SW 1271 (cell line): ENCODE measurements around the gene GRAMD1A.
A peak's percentile ranks its signal among the peaks of the same experiment; 100 is the strongest.
"Not testable (repeated sequence)": the region's sequence is repeated elsewhere in the genome, so short reads cannot be mapped to it uniquely, and the experiment has no call there.

Experiments used
- DNase-seq, 2 experiments: peaks; one replicate each; lab custom pipeline; 2025; lab: John Stamatoyannopoulos, UW

Gene GRAMD1A

DNA sequence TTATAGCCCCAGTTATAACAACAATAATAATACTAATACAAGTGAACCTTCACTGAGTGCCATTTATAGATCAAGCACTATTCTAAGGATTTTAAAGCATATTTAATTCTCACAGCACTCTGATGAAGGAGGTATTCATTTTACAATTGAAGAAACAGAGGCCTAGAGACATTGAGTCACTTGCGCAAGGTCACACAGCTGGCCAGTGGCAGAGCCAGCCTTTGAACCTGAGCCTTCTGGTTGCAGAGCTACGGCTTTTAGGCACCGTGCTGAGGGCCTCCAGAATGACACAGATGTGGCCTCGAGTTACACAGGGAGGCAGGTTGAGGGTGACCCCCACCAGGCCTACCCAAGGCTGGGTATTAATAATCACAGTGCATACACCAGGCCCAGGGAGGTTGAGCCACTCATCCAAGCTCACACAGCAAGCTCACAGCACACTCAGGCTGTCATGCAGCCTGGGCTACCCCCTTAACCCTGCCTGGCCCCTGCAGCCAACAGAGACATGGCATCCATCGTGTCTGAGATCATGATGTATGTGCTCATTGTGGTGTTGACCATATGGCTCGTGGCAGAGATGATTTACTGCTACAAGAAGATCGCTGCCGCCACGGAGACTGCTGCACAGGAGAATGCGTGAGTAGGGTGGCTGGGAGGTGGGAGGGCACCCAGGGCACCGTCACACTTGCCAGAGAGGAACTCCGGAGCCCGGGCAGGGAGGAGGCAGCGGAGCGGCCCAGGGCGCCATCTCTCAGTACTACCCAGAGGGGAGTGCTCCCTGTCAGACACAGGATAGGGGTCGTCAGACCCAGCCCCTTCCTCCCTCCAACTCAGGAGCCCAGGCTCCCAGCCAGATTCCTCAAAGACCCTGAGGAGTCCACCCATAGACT is 38.7 kb downstream of the GRAMD1A start:
- no peak for DNase-seq

DNA sequence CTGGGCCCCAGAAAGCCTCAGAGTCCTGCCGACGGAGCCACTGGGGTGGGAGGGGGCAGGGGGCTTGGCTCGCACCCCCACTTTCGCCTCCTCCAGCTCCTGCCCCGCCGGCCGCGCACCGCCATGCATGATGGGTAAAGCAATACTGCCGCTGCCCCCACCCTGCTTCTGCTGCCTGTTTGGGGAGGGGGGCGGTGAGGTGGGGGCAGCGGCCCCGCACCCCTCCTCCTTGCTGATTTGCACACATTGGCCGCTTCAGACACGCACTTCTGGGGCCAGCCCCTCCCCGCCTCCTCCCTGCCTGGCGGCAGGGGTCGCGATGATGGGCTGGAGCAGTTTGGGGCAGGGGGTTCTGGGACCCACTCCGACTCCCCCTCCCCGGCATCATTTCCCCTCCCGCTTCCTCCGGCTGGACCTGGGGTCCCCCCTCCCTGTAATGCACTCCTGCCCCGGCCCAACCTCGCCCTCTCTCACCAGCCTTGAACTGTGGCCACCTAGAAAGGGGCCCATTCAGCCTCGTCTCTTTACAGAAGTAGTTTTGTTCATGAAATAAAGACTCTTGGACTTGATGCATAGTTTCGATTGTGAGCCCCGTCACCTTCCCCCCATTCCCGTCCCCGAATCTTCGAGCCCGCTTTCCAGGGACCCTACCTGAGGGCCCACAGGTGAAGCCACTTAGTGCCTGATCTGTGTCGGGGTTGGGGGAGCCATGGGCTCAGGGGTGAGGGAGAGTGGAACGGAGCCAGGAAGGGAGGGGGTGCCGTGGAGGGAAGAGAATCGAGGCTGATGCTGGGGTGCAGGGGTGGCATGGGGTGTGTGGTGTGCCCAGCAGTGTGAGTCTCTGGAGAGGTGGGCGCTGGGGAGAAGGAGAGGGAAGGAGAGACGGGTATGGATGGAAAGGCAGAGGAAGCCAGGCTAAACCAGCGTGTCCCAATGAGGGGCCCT is 40.0 kb downstream of the GRAMD1A start:
- no peak for DNase-seq

DNA sequence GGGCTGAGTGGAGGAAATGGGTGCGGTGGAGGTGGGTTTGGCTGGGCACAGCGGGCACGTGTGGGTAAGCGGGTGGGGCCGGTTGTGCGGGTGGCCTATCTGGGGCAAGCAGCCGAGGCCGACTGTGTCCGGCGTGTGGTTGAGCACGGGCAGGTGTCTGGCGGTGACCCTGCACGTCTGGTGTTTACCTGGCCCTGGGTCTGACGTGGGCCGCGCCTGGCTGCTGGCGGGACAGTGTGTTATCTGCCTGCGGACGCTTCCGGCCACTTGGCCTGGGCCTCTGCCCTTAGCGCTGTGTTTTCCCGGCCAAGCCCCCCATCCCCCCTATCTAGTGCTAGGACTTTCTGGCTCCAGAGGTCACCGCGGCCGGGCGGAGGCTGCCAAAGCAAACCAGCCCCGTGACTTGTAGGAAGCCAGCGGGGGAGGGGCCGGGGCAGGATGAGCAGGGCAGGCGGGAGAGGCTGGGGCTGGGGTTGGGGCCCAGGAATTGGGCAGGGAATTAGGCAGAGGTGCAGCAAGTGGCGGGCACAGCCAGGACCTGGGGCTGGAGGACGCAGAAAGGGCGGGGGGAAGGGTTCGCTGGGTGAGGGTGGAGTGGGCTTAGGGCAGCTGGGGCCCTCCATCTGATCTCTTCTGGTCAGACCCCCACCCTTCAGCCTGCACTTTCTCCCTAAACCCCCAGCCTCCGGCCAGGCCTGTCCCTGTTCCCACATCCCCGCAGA is 40.9 kb downstream of the GRAMD1A start:
- DNase-seq = no peak

DNA sequence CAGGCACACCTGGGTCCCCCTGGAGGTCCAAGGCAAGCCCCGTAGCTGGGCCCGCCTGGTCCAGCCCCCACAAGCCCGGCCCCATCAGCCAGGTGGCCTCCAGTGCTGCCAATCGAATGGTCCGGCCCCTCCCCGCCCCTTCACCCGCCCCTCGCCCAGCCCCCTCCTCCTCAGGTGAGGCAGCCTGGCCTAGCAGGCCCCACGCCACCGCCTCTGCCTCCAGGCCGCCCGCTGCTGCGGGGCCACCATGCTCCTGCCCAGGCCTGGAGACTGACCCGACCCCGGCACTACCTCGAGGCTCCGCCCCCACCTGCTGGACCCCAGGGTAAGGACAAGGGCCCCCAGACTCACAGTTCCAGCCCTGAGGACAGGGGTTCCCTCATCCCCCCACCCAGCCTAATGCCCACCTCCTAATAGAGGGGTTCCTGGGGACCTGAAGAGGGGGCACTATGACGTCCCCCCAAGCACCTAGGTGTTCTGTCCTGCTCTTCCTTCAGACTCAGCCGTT is 41.5 kb downstream of the GRAMD1A start, which contains the start of gene HPN:
Gene HPN, plus strand, starts transcription at position 174 of the 508 bp plus-strand sequence. CDS start 786 bp downstream, outside the sequence.
- DNase-seq = no peak

DNA sequence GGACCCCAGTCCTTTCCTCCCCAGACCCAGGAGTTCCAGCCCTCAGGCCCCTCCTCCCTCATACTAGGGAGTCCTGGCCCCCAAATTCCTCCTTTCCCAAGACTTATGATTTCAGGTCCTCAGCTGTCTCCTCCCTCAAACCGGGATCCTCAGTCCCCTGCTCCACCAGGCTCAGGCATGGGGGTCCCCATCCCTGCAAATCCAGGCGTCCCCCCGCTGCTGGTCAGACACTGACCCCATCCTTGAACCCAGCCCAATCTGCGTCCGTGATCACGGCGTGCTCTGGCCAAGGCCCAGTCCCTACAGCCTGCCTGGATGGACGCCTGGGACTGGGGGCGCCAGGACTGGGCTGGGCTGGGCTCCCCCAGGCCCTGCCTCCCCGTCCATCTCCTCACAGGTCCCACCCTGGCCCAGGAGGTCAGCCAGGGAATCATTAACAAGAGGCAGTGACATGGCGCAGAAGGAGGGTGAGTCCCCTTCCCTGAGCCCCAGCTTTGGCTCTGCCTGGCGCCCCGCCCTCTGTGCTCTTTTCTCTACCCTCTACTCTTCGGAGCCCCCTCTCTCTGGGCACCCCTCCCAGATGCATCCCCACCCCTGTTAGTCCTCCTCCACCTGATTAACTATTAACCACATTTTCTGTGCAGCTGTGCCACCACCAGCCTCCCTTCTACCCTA is 42.1 kb downstream of the GRAMD1A start:
- no peak for DNase-seq

DNA sequence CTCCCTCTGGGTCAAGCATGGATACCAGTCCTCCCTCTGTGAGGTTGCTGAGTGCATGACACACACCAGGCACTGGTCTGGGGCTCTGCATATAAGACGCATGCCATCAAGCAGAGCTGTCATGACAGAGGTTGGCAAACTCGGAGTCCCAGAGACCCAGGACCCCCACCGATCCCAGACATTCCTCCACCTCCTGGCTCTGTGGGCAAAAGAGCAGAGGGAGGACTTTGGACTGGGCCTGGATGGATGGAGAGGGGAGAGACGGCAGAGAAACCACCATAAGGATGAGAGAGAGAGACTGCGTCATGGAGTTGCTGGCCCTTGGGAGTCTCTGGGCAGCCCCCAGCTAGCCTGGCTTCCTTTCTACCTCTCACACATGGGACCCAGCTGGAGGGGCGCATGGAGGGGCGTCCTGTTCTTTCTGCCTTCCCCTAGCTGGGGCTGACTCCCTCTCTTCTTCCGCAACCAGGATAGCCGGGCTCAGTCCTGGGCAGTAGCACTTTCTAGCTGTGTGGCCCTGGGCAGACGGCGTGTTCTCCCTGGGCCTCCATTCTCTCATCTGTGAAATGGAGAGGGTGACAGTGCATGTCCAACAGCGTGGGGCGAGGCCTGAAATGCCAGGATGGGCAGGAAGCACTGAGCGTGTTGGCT is 43.0 kb downstream of the GRAMD1A start:
- no peak for DNase-seq

DNA sequence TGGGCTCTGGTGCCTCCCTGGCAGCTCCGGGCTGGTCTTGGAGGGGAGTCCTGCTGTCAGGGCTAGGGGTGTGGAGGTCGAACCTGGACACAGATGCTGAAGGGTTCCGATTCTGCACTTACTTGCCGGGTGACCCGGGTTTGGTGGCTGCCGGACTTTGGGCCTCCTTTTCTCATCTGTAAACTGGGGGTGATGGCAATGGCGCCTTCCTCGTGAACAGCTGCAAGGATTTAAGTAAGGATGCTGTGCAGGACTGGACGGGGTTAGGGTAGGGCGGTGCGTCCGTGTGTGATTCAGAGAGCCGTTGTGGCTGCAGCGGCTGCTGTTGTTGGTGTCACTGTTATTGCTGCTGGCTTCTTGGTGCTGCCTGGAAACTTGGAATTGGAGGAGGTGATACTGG is 43.8 kb downstream of the GRAMD1A start:
- DNase-seq = no peak

DNA sequence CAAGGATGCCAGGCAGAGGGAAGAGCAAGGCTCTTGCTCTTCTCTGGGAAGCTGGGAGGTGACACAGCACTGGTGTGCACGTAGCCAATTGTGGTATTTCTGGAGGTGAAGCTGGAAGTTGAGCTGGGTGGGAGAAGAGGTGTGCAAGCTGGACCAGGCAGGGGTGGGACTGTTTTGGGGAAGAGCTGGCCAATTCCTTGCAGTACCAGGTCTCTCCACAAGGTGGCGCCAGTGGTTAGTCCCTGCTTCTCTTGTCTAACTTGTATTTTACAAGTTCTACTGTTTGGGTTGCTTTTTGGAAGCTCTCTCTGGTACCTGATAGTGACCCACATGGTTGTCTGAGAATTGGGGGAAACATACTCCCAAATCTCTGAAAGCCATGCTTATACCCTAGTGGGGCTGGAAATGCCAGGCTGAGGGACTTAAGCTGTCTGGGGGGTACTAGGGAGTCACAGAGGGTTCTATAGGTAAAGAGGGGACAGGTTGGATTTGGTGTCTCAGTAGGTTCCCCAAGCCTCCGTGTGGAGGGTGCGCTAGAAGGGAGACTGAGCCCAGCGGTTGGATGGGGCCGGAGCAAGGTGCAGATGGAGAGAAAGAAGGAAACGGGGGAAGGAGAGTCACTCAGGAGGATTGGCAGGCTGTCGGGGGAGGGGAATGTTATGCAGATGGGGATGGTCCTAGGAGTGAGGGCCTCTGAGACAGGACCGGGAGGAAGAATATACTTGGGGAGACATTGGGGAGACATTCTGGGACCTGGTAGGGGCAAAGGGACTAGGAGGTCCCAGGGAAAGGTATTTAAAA is 44.4 kb downstream of the GRAMD1A start:
- DNase-seq = peak in 1 of 2 experiments; percentile 46

DNA sequence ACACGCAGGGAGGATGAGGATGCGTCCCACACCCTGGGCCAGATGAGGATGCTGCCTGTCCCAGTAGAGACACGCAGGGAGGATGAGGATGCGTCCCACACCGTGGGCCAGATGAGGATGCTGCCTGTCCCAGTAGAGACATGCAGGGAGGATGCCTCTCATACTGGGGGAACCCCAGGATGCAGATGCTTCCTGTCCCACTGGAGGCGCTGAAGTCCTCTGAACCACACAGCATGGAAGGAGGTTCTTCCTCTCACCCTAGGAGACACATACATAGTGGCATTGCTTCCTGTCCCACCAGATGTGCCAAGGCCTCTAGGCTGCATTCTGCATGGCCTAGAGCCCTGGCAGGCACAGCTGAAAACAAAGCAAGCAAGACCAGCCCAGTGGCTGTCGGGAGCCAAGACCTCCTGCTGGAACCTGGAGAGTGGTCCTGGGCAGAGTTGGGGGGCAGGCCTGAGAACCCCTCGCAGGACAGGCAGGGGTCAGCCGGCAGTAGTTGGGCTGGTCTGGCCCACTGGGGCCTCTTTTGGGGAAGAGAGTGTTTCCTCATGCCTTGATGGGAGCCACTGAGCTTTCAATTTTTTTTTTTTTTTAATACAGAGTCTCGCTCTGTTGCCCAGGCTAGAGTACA is 45.7 kb downstream of the GRAMD1A start:
- peak in 1 of 2 experiments; percentile 18 for DNase-seq

DNA sequence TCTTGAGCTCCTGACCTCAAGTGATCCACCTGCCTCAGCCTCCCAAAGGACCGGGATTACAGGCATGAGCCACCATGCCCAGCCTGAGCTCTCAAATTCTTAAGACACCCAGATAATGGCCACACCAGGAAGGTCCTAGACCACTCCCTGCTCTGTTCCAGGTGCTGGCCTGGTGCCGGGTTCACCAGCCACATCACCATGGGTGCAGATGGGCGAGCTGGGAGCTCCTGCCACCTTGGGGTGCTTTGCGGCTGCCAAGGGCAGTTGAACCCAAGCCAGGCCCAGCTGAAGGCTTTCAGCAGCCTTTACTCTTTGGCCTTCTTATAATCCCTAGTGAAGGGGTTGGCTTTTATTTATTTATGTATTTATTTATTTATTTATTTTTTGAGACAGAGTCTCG is 46.3 kb downstream of the GRAMD1A start:
- DNase-seq = no peak

DNA sequence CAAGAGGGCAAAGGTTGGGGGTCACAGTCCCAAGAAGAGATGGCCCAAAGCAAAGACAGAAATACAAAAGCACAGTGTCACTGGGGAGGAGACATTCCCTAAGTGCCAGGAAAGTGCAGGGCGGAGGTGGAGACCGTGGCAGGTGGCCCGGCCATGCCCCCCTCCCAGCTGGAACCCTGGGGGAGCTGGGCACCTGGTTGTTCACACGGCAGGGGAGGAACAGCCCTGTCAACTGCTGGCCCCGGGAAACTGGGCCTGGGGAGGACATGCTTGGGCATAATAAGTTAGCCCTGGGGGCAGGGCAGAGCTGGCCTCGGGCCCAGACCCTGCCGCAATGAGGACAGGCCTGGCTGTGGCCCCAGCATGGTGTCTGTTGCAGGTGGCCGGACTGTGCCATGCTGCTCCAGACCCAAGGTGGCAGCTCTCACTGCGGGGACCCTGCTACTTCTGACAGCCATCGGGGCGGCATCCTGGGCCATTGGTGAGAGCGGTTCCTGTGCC is 48.8 kb downstream of the GRAMD1A start:
- no peak for DNase-seq

DNA sequence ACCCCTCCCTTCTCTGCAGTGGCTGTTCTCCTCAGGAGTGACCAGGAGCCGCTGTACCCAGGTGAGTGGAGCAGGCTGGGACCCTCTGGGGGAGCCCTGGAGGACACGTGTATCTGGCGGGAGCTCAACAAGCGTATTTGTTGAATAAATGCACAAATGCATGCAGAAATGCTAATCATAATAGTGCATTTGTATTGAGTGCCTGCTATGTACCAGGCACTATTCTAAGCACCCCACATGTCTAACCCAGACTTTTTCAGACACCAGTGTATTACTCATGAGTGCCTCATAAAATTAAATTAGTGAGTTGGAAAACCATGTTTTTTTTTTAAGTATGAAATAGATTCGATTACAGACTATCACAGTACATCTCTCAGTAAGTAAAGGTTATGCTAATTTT is 49.3 kb downstream of the GRAMD1A start:
- DNase-seq = no peak

DNA sequence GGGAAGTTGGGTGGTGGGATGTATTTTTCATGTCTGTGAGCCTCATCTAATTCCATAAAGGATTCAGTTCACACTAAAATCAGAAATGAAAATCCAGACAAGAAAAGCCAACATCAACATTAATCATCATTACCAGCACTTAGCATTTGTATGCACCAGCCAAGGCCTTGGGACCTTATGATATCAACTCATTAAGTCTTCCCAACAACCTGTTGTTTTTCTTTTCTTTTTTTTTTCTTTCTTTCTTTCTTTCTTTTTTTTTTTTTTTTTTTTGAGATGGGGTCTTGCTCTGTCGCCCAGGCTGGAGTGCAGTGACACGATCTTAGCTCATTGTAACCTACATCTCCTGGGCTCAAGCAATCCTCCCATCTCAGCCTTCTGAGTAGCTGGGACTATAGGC is 50.5 kb downstream of the GRAMD1A start:
- DNase-seq = not testable (repeated sequence)

DNA sequence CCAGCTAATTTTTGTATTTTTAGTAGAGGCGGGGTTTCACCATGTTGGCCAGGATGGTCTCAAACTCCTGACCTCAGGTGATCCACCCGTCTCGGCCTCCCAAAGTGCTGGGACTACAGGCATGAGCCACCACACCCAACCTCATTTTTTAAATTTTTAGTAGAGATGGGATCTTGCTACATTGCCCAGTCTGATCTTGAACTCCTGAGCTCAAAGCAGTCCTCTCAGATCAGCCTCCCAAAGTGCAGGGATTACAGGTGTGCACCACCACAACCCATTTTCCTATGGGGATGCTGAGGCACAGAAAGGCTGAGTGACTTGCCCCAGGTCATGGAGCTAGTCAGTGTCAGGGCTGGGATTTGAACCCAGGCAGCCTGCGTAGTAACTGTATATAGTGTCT is 51.1 kb downstream of the GRAMD1A start:
- DNase-seq = not testable (repeated sequence)

DNA sequence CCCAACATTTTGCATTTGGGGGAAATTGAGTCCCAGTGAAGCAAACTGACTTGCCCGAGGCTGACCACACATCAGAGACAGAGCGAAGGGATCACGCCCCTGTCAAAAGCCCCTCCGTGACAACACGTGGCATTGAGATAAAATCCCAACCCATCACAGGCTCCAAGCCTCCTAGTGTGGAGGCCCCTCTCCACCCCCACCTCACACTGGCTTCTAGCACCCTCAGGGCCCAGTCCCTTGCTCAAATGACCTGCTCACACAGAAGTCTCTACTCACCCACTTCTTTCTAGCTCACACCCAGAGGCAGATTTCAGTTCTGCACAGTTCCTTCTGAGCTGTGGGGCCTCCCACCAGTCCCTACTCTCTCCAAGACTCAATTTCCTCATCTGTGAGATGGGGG is 51.7 kb downstream of the GRAMD1A start:
- no peak for DNase-seq

DNA sequence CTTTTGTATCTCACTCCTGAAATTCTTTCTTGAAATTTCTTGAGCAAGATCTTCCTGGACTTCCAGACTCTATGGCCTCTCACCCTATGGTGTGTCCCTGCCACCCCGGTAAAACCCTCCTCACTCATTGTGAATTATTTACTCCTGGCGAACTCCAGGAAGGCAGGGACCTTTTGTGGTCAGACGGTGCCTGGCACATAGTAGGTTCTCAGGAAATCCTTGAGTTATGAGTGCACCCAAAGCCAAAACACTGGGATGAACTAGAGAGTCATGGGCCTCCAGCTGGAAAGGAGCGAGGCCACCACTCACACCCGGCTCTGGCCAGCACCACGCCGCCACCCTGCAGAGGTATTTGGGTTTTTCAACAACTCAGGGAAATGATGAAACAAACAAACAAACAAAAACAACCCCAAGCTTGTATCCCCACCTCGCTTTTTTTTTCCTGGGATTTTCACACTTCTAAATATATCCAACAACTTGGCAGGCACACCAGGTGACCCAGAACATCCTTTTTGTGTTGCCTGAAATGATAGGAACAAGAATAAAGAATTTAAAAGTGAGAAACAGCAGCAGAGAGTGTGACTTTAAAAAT is 52.6 kb downstream of the GRAMD1A start:
- no peak for DNase-seq

DNA sequence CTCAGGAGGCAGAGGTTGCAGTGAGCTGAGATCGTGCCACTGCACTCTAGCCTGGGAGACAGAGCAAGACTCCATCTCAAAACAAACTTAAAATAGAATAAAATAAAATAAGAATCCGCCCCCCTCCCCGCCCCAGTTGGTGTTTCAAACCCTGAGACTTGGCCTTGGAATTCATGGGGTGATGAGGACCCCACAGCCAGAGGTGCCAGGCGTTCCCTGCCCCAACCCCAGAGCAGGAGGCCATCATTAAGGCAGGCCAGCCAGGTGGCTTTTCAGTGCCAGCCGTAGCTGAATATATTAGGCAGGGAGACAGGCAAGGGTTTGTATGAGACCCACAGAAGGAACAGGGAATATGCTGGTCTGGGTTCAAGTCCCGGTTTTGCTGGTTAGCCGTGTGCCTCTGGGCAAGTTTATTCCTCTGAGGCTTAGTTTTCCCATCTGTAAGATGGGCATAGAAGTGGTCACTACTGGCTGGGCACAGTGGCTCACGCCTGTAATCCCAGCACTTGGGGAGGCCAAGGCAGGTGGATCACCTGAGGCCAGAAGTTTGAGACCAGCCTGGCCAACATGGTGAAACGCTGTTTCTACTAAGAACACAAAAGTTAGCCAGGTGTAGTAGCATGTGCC is 53.7 kb downstream of the GRAMD1A start:
- no peak for DNase-seq

DNA sequence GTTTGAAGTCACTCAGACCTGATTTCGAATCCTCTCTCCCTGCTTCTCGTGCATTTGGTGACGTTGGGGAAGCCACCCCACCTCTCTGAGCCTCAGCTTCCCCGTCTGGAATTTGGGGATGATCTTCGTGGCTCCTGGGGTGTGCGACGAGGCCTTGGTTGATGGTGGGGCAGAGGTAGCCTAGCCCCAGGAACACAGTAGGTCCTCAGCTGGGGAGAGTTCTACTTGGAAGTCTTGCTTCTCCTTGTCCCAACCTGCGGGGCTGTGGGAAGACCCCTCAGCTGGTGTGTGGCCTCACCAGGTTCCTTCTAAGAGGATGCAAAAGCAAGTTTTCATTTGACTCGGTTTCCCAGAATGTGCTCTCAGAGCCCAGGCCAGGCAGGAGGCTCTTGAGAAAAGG is 54.5 kb downstream of the GRAMD1A start:
- no peak for DNase-seq
